Measurements from ENCODE around the gene MBLAC2. TPM values are rescaled to one million over a fixed set of nuclear protein-coding genes. Genes with fewer than 3 reads are reported as not detected.

The MBLAC2 gene
- total RNA-seq, 1 experiment from 2014 or later, result 4.9 TPM

GRCh38 chr5:90479611-90480385 is 5.2 kb upstream of the MBLAC2 start:
- no TSS peak for BruUV-seq (replicated peaks)
- Histone ChIP-seq H3K36me3 (ENCODE audit: control insufficient read depth, insufficient read depth, low read length) (no peaks in the 10 kb centered on the region), H3K27me3 (replicated peaks; ENCODE audit: control insufficient read depth, insufficient read depth, low read length) (no peaks in the 10 kb centered on the region), H3K4me3 (ENCODE audit: low read depth, low read length) (no peak overlapping the region), H3K4me1 (0 out of 2 replicates have a peak, but pooled peaks cover 1% of the 10 kb centered on the region), H3K9me3 (no peaks in the 10 kb centered on the region)
- no peak overlapping the region for H3K27ac Mint-ChIP-seq (ENCODE audit: unreplicated experiment)
- H3K36me3 Mint-ChIP-seq (ENCODE audit: insufficient read depth, unreplicated experiment), result peaks cover under 1% of the 10 kb centered on the region
- DNase-seq, result no peak
- H3K27me3 Mint-ChIP-seq (ENCODE audit: insufficient read depth, unreplicated experiment), result no peaks in the 10 kb centered on the region
- peaks cover 6% of the 10 kb centered on the region for H3K4me1 Mint-ChIP-seq (ENCODE audit: low read depth, unreplicated experiment)
- TF ChIP-seq CTCF (IDR thresholded peaks at IDR 0.05; ENCODE audit: insufficient read depth in 1 of 2, low read depth in 1 of 2, low read length in 1 of 2, severe bottlenecking in 1 of 2, unreplicated experiment in 1 of 2), result no peak
- intact Hi-C loops (cut with micrococcal nuclease; ENCODE audit: unreplicated experiment), result no loop called here
- no peak overlapping the region for H3K4me3 Mint-ChIP-seq (ENCODE audit: unreplicated experiment)
- no peaks in the 10 kb centered on the region for H3K9me3 Mint-ChIP-seq (ENCODE audit: unreplicated experiment)
- ChIA-PET CTCF (no interaction called here), POLR2A (no interaction called here)

GRCh38 chr5:90477621-90478215 is 3.1 kb upstream of the MBLAC2 start:
- intact Hi-C loops (cut with micrococcal nuclease; ENCODE audit: unreplicated experiment), result no loop called here
- no peaks in the 10 kb centered on the region for H3K36me3 ChIP-seq (ENCODE audit: control insufficient read depth, insufficient read depth, low read length)

GRCh38 chr5:90477073-90477472 is 2.5 kb upstream of the MBLAC2 start:
- Histone ChIP-seq H3K4me1 (peaks cover 7% of the 10 kb centered on the region; the same call in 1 of the 2 replicates), H3K27me3 (replicated peaks; ENCODE audit: control insufficient read depth, insufficient read depth, low read length) (no peaks in the 10 kb centered on the region), H3K36me3 (ENCODE audit: control insufficient read depth, insufficient read depth, low read length) (no peaks in the 10 kb centered on the region), H3K9me3 (no peaks in the 10 kb centered on the region), H3K4me3 (ENCODE audit: low read depth, low read length) (no peak overlapping the region)
- no peak overlapping the region for H3K4me3 Mint-ChIP-seq (ENCODE audit: unreplicated experiment)
- intact Hi-C loops (cut with micrococcal nuclease; ENCODE audit: unreplicated experiment), result no loop called here
- H3K4me1 Mint-ChIP-seq (ENCODE audit: low read depth, unreplicated experiment), result peaks cover 6% of the 10 kb centered on the region
- H3K27me3 Mint-ChIP-seq (ENCODE audit: insufficient read depth, unreplicated experiment), result no peaks in the 10 kb centered on the region
- POLR2A ChIA-PET, result no interaction called here
- no TSS peak for BruUV-seq (replicated peaks)
- CTCF ChIA-PET, result no interaction called here
- TF ChIP-seq CTCF (IDR thresholded peaks at IDR 0.05; ENCODE audit: insufficient read depth in 1 of 2, low read depth in 1 of 2, low read length in 1 of 2, severe bottlenecking in 1 of 2, unreplicated experiment in 1 of 2), result no peak
- no peak for DNase-seq
- H3K27ac Mint-ChIP-seq (ENCODE audit: unreplicated experiment), result no peak overlapping the region
- H3K9me3 Mint-ChIP-seq (ENCODE audit: unreplicated experiment), result no peaks in the 10 kb centered on the region
- peaks cover 11% of the 10 kb centered on the region for H3K36me3 Mint-ChIP-seq (ENCODE audit: insufficient read depth, unreplicated experiment)

More at GRCh38 chr5:90477621-90478215, 3.1 kb upstream of the MBLAC2 start:
- ChIA-PET POLR2A (no interaction called here), CTCF (no interaction called here)
- no peak overlapping the region for H3K4me3 ChIP-seq (ENCODE audit: low read depth, low read length)
- Mint-ChIP-seq H3K4me3 (ENCODE audit: unreplicated experiment) (no peak overlapping the region), H3K9me3 (ENCODE audit: unreplicated experiment) (no peaks in the 10 kb centered on the region), H3K36me3 (ENCODE audit: insufficient read depth, unreplicated experiment) (peaks cover 11% of the 10 kb centered on the region), H3K4me1 (ENCODE audit: low read depth, unreplicated experiment) (peaks cover 6% of the 10 kb centered on the region), H3K27me3 (ENCODE audit: insufficient read depth, unreplicated experiment) (no peaks in the 10 kb centered on the region), H3K27ac (ENCODE audit: unreplicated experiment) (no peak overlapping the region)
- no peaks in the 10 kb centered on the region for H3K27me3 ChIP-seq (replicated peaks; ENCODE audit: control insufficient read depth, insufficient read depth, low read length)
- TF ChIP-seq CTCF (IDR thresholded peaks at IDR 0.05; ENCODE audit: insufficient read depth in 1 of 2, low read depth in 1 of 2, low read length in 1 of 2, severe bottlenecking in 1 of 2, unreplicated experiment in 1 of 2), result no peak
- BruUV-seq (replicated peaks), result no TSS peak
- peaks cover 4% of the 10 kb centered on the region; the same call in 1 of the 2 replicates for H3K4me1 ChIP-seq
- no peak for DNase-seq
- no peaks in the 10 kb centered on the region for H3K9me3 ChIP-seq

Measured in Caco-2 (cell line).